ENCODE data around the gene SF3A1. TPM values are rescaled to one million over a fixed set of nuclear protein-coding genes. Genes with fewer than 3 reads are reported as not detected.

SF3A1 gene
- total and polyA plus RNA-seq, 4 donors = 25.2 to 140 (median 94.5) TPM

Other genes starting within 250 kb of the SF3A1 start
- gene LIF, start 110.1 kb downstream of the SF3A1 start, total RNA-seq = under 1 TPM; 0.20 to 0.61 TPM
- gene LIF, start 110.1 kb downstream of the SF3A1 start, polyA plus RNA-seq (ENCODE audit: insufficient read length in 2 of 2) = under 1 TPM; 0.46 to 0.84 TPM
- 1 to 10 TPM in 1 of 2 donors, under 1 TPM in 1; 0.39 to 1.9 TPM for gene OSM, start 90.0 kb downstream of the SF3A1 start, total RNA-seq
- gene OSM, start 90.0 kb downstream of the SF3A1 start, polyA plus RNA-seq (ENCODE audit: insufficient read length in 2 of 2) = under 1 TPM; 0.62 to 0.68 TPM
- gene CASTOR1, start 67.4 kb downstream of the SF3A1 start, total RNA-seq = 10 to 100 TPM in 1 of 2 donors, 1 to 10 TPM in 1; 6.6 to 34.9 TPM
- 10 to 100 TPM; 10.4 to 17.4 TPM for gene CASTOR1, start 67.4 kb downstream of the SF3A1 start, polyA plus RNA-seq (ENCODE audit: insufficient read length in 2 of 2)
- gene TBC1D10A, start 30.0 kb downstream of the SF3A1 start, total RNA-seq = 10 to 100 TPM in 1 of 2 donors, 1 to 10 TPM in 1; 9.1 to 16.3 TPM
- 10 to 100 TPM; 18.0 to 24.5 TPM for gene TBC1D10A, start 30.0 kb downstream of the SF3A1 start, polyA plus RNA-seq (ENCODE audit: insufficient read length in 2 of 2)
- gene CCDC157, start 113 bp upstream of the SF3A1 start, total RNA-seq = 1 to 10 TPM; 4.2 to 6.0 TPM
- gene CCDC157, start 113 bp upstream of the SF3A1 start, polyA plus RNA-seq (ENCODE audit: insufficient read length in 2 of 2) = 10 to 100 TPM in 1 of 2 donors, 1 to 10 TPM in 1; 9.6 to 10.1 TPM
- gene RNF215, start 30.5 kb upstream of the SF3A1 start, total RNA-seq = 10 to 100 TPM; 16.0 to 23.6 TPM
- gene RNF215, start 30.5 kb upstream of the SF3A1 start, polyA plus RNA-seq (ENCODE audit: insufficient read length in 2 of 2) = 10 to 100 TPM; 35.0 to 40.5 TPM
- gene SEC14L2, start 40.1 kb upstream of the SF3A1 start, total RNA-seq = 10 to 100 TPM; 11.2 to 14.7 TPM
- 10 to 100 TPM; 21.0 to 22.3 TPM for gene SEC14L2, start 40.1 kb upstream of the SF3A1 start, polyA plus RNA-seq (ENCODE audit: insufficient read length in 2 of 2)
- gene MTFP1, start 68.9 kb upstream of the SF3A1 start, total RNA-seq = 1 to 10 TPM; 2.1 to 9.5 TPM
- 1 to 10 TPM; 6.3 to 6.5 TPM for gene MTFP1, start 68.9 kb upstream of the SF3A1 start, polyA plus RNA-seq (ENCODE audit: insufficient read length in 2 of 2)
- gene SEC14L3, start 115.1 kb upstream of the SF3A1 start, total RNA-seq = not detected
- gene SEC14L3, start 115.1 kb upstream of the SF3A1 start, polyA plus RNA-seq (ENCODE audit: insufficient read length in 2 of 2) = under 1 TPM in 1 of 2 donors, not detected in 1; 0.14 TPM
- under 1 TPM; 0.28 to 0.50 TPM for gene SEC14L4, start 148.8 kb upstream of the SF3A1 start, total RNA-seq
- gene SEC14L4, start 148.8 kb upstream of the SF3A1 start, polyA plus RNA-seq (ENCODE audit: insufficient read length in 2 of 2) = under 1 TPM; 0.32 to 0.38 TPM
- gene SEC14L6, start 189.8 kb upstream of the SF3A1 start, total RNA-seq = 1 to 10 TPM; 3.1 to 7.9 TPM
- gene SEC14L6, start 189.8 kb upstream of the SF3A1 start, polyA plus RNA-seq (ENCODE audit: insufficient read length in 2 of 2) = 1 to 10 TPM; 2.6 to 3.9 TPM
- 10 to 100 TPM; 10.3 to 12.2 TPM for gene GAL3ST1, start 217.8 kb upstream of the SF3A1 start, total RNA-seq
- 10 to 100 TPM; 46.6 to 52.7 TPM for gene GAL3ST1, start 217.8 kb upstream of the SF3A1 start, polyA plus RNA-seq (ENCODE audit: insufficient read length in 2 of 2)
- 10 to 100 TPM; 28.5 to 64.5 TPM for gene PES1, start 235.0 kb upstream of the SF3A1 start, total RNA-seq
- gene PES1, start 235.0 kb upstream of the SF3A1 start, polyA plus RNA-seq (ENCODE audit: insufficient read length in 2 of 2) = 10 to 100 TPM; 53.8 to 55.8 TPM